GM15510 (cell line): ENCODE results near the gene ZNF221.

Experiments used
- POLR2A ChIP-seq: IDR thresholded peaks from 3 replicates; pipeline ENCODE4 v1.6.1; 2011; ENCODE audit warnings: borderline replicate concordance; ENCODE audit not compliant: insufficient read length; ENCODE audit errors: extremely low read depth

The ZNF221 gene

GRCh38 chr19:43939557-43940260 lies 11.3 kb upstream of the ZNF221 start:
- no peak for TF ChIP-seq POLR2A

DNA sequence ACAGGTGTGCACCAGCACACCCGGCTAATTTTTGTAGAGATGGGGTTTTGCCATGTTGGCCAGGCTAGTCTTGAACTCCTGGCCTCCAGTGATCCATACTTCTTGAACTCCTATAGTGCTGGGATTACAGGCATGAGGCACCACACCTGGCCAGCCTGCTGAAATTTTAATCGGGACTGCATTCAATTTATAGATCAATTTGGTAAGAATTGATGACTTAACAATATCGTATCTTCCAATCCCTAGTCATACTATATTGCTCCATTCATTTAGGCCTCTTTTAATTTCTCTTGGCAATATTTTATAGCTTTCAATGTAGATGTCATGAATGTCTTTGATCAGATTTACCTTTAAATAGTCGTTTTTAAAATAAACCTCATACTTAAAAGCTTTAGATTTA lies 10.3 kb upstream of the ZNF221 start:
- TF ChIP-seq POLR2A = no peak

GRCh38 chr19:43941209-43941608 lies 9.8 kb upstream of the ZNF221 start:
- TF ChIP-seq POLR2A = no peak

DNA sequence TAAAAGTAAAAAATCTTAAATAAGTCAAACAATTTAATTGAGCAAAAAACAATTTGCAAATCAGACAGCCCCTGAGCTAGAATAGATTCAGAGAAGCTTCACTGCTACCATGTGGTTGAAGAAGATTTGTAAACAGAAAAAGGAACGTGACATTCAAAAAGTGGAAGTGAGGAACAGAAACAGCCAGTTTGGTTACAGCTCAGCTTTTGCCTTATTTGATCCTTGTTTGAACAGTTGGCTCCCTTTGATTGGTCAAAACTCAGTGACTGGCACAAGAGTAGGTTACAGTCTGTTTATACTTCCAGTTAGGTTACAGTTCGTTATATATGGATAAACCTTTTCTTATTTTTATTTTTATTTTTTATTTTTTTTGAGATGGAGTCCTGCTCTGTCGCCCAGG lies 5.8 kb downstream of the ZNF221 start:
- TF ChIP-seq POLR2A = no peak

GRCh38 chr19:43957891-43958290 lies 6.9 kb downstream of the ZNF221 start:
- no peak for TF ChIP-seq POLR2A

DNA sequence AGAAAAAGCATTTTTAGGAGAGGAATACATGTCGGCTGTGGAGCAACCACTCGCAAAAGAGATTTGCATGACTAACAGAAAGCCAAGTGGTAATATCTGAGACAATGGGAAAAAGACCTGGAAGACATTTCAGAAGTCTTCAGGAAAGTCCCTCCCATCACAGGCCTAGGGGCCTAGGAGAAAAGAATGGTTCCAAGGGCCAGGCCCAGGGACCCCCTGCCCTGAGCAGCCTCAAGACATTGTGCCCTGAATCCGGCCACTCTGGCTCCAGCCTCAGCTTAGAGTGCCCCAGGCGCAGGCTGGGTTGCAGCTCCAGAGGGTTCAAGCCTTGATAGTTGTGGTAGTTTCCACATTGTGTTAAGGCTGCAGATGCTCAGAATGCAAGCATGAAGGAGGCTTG lies 9.4 kb downstream of the ZNF221 start:
- no peak for TF ChIP-seq POLR2A

- no peak for TF ChIP-seq POLR2A
Observed at GRCh38 chr19:43966079-43966694, 15.2 kb downstream of the ZNF221 start.

- no peak for TF ChIP-seq POLR2A
Observed at GRCh38 chr19:43976732-43977131, 25.7 kb downstream of the ZNF221 start.

DNA sequence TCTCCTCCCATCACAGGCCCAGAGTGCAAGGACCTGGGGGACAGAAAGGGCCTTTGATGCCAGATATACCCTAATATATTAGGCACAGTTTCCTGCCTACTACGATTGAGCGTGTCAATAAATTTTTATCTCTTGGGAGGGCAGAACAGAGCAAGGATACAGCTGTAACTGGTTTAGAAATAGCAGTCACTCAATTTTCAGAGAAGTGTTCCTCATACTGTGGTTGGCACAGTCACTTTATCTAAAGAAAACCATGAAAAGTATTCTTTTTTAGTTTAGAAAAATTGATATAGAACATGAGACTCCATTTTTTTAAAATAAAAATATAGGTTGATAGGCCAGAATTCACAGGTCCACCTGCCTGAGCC lies 32.5 kb downstream of the ZNF221 start:
- no peak for TF ChIP-seq POLR2A

GRCh38 chr19:43983912-43984686 lies 33.1 kb downstream of the ZNF221 start, which contains the start of gene ZNF155:
Gene ZNF155, plus strand, starts transcription at chr19:43984188. Its CDS starts 4,356 bp downstream, at chr19:43988544.
- peak; percentile 36 for TF ChIP-seq POLR2A

GRCh38 chr19:43984687-43985000 lies 33.6 kb downstream of the ZNF221 start:
- no peak for TF ChIP-seq POLR2A

DNA sequence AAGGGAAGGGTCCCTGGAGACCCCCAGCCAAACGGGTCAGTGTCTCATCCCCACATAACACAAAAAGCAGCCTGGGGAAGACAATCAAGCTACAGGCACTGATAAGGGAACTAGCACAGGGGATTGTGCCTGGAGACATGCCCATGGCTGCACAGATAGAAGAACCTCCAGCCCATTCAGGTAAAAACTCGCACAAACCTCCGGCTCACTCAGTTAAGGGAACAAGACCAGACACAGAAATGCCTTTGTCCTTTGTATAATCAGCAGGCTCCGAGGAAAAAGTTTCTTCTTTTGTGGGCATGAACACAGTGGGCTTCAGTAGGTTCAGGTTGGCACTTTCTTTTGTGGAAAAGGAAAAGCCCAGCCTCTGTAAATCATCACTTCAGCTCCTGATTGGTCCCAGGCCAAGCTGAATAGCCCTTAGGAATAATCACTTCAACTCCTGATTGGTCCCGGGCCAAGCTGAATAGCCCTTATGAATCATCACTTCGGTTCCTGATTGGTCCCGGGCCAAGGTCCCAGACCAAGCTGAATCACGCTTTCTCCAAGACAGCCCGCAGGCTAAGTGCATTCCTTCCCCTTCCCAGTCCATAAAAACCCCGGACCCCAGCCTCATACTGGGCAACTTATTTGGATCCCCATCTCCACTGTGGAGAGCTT lies 46.7 kb downstream of the ZNF221 start:
- TF ChIP-seq POLR2A = no peak

DNA sequence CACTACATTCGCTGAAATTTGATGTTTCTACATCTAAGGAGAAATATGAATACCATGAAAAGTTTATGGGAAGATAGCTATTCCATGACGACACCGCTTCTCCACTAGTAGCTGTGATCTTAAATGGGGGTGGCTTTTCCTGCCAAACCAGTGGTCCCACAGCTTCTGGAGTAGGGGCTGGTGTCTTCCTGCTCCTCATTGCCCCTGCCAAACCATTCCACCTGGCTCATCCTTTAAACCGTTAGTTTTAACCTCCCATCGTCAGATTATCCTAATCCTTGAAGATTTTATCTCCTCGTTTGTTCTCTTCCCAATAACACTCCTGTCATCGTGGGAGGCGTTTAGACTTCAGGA lies 51.2 kb downstream of the ZNF221 start:
- no peak for TF ChIP-seq POLR2A

DNA sequence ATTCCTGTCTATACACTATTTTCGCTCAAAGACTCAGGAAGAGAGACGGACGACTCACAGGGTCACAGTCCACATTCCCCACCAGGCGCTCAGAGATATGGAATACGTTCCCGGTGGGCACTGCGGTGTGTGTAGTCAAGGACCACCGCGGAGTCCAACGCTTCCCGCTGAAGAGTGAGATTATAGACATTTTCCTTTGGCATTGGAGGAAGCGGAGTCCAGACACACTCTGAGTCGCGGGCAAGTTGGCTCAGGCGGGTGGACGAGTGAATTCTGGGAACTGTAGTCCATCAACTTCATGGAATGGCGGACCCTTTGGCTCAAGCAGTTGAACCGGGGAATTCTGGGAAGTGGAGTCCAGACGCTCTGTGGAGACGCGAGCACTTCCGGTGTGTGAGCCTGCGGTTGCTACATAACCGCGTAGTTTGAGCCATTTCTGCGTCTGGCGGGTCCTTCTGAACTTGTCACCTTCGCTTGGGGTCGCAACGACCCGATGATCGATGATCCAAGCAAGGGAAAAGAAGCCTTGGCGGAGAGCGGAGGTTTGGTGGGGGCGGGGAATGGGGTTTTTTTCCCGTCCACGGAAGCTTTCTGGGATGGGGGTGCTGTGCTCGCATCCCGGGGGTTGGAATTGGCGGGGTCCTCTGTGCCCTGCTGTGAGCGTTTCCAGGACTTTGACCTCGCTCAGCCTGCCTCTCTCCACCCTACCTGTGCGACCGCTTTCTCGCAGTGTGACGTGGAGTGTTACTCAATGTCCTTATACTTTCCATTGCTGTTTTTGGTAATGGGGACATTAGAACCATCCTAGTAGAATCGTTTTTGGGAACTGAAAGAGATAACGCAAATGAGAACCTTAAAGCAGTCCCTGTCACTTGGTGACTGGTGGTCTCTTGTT lies 51.8 kb downstream of the ZNF221 start, which contains the start of gene ZNF230:
ZNF230 (plus strand) TSS at position 392 of the 895 bp plus-strand sequence. CDS start 4,122 bp downstream, outside the sequence.
- peak; percentile 59 for TF ChIP-seq POLR2A
